Middle frontal gyrus (tissue), 1 donor: Measurements from ENCODE around the gene IL5RA.

ENCODE experiments used
- DNase-seq: peaks from one replicate; pipeline ENCODE4 v3.0.0-alpha.2; 2015; ENCODE audit warnings: low spot score; ENCODE audit errors: extremely low spot score

Gene IL5RA

DNA sequence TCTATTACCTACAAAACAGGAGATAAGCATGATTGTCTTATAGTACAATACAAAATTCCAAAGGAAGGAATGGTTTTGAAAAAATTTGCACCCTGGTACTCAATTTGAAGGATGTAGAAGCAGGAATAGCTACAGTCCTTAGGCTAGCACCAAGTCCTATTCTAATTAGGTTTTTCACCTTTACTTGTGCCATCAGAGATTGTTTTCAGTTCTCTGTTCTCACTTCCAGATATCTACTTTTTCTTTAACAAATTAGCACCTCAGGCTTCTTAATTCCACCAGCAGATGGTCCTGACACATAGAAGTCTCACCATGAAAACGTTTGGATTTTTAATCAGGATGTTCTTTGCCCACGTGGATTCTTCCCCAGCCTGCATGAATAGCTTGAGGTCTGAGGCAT lies 43.8 kb downstream of the IL5RA start:
- no peak for DNase-seq

- no peak for DNase-seq
Observed at GRCh38 chr3:3065876-3066275, 44.3 kb downstream of the IL5RA start.

GRCh38 chr3:3064297-3064696 lies 45.9 kb downstream of the IL5RA start:
- no peak for DNase-seq

GRCh38 chr3:3059645-3060044 lies 50.5 kb downstream of the IL5RA start:
- no peak for DNase-seq

DNA sequence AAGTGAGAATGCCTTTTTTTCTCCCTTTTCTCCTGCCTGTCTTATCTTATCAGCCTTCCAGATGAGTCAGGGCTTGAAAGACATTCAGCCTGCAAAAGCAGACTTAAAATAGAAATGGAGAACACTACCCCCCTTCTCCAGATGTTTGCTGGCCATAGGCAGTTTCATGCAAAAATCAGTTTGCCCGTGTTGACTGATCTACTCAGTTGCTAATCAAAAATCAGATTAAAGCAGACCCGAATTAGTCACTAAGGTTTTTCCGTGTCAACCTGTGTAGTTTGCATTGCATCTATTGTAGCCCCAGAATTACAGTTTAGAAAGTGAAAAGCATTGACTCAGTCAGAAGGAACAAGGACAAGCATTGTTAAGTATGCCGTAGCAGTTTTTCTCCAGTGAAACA lies 56.2 kb downstream of the IL5RA start:
- DNase-seq: no peak

- no peak for DNase-seq
Observed at GRCh38 chr3:3038201-3038991, 71.8 kb downstream of the IL5RA start.

- DNase-seq: no peak
Observed at GRCh38 chr3:3037156-3037555, 73.0 kb downstream of the IL5RA start.

- no peak for DNase-seq
Observed at GRCh38 chr3:3031326-3031725, 78.8 kb downstream of the IL5RA start.

DNA sequence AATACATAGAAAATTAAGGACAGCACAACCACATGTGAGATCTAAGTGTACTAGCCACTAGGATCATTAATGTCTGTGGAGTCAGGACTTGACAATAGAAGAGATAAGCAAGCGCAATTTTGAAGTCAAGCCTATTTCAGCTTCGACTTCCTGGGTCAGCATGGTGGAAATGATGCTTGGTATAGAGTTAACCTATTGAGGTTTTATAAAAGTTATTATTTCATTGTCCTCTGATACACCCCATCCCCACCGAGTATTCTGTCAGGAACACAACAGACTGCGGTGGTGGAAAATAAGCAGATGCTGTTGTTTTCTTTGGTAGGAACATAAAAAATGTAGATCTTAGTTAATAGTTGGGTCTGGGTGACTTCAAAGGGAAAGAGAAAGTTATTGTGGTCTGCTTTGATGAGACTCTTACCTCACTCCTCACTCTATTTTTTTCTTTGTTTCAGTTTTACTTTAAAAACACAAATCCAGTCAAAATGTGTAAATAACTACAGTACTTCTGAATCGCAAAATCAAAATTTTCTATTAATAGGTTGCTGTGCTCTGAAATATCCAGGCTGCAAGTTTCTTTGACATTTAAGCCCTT lies 82.1 kb downstream of the IL5RA start:
- DNase-seq: no peak

DNA sequence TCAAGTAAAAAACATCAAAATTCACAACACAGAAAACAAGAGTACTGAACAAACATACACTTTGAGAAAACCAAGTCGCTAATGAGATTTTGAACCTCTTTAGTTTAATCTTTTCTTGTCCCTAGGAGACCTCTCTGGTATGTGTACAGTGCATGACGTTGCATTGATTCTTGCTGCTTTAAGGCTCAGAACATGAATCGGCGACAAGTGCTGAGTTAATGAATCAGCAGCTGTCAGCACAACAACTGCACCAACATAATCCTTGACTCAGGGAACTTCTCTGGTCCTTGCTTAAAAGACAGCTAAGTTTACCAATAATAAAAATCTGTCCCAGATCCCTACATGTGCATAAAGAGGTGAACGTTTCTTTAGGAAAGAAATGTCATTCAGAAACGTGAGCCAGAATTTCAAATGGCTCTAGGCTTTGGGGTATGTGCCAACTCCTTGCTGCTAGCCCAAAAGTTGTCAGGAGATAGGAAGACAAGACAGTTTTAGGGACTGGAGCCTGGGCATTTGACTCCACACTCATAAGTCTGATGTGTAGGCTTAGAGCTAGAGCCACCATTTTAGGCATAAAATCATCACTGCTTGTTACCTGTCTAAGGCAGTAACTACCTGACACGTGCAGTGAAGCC lies 86.9 kb downstream of the IL5RA start:
- no peak for DNase-seq

DNA sequence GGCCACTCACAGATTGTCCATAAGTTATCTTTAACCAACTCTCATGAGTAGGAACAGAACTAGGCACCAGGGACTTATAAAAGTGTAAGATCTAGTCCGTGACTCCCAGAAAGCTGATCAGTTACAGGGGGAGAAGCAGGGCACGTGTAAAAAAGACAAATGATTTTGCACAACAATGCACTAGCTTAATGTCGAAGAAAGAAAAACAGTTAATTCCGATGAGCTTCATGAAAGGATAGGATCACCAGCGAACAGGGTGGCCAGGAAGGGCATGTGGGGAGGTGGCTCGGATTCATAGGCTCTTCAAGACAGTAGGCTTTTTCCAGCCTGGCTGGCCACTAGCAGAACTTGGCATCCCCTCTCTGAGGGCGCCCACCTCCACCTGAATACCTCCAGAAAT lies 90.0 kb downstream of the IL5RA start:
- DNase-seq: no peak
